Smooth muscle cell (in vitro differentiated cells): ENCODE measurements around the gene NDFIP2. TPM values are rescaled to one million over a fixed set of nuclear protein-coding genes. Genes with fewer than 3 reads are reported as not detected.

ENCODE experiments used
- DNase-seq: peaks from one replicate; lab custom pipeline; 2025; ENCODE audit not compliant: unreplicated experiment; lab: John Stamatoyannopoulos, UW
- H2AFZ ChIP-seq: fragments of 200-600 bp; sonication (generic); 2 replicates; pipeline ENCODE4 v1.6.0; 2016; ENCODE audit warnings: antibody characterized with exemption, low read depth, mild to moderate bottlenecking
- H3F3A ChIP-seq: fragments of 200-600 bp; sonication (generic); 2 replicates; pipeline ENCODE4 v1.6.0; 2017; ENCODE audit warnings: antibody characterized with exemption, low read depth
- H3K27ac ChIP-seq: fragments of 200-600 bp; sonication (generic); 2 replicates; pipeline ENCODE4 v1.5.1; 2016; ENCODE audit warnings: low read depth, mild to moderate bottlenecking
- H3K27me3 ChIP-seq: fragments of 200-600 bp; sonication (generic); 2 replicates; pipeline ENCODE4 v1.6.1; 2016; ENCODE audit warnings: low read depth, mild to moderate bottlenecking
- H3K36me3 ChIP-seq: fragments of 200-600 bp; sonication (generic); 2 replicates; pipeline ENCODE4 v1.5.1; 2016; ENCODE audit warnings: low read depth
- H3K4me1 ChIP-seq: fragments of 200-600 bp; sonication (generic); 2 replicates; pipeline ENCODE4 v1.5.1; 2016; ENCODE audit warnings: low read depth
- H3K4me2 ChIP-seq: fragments of 200-600 bp; sonication (generic); 2 replicates; pipeline ENCODE4 v1.6.0; 2016; ENCODE audit warnings: mild to moderate bottlenecking
- H3K4me3 ChIP-seq: fragments of 200-600 bp; sonication (generic); 2 replicates; pipeline ENCODE4 v1.5.1; 2016; ENCODE audit warnings: mild to moderate bottlenecking
- H3K79me2 ChIP-seq: fragments of 200-600 bp; sonication (generic); 2 replicates; pipeline ENCODE4 v1.6.0; 2016; ENCODE audit warnings: low read depth, mild to moderate bottlenecking
- H3K9ac ChIP-seq: fragments of 200-600 bp; sonication (generic); 2 replicates; pipeline ENCODE4 v1.6.0; 2016; ENCODE audit warnings: low read depth
- H3K9me3 ChIP-seq: fragments of 200-600 bp; sonication (generic); replicated peaks from 2 replicates; pipeline ENCODE4 v1.5.1; 2016; ENCODE audit warnings: low read depth
- H4K20me1 ChIP-seq: fragments of 200-600 bp; sonication (generic); 2 replicates; pipeline ENCODE4 v1.6.0; 2016; ENCODE audit warnings: low read depth
- CTCF ChIP-seq: fragments of 200-600 bp; sonication (generic); IDR thresholded peaks from 2 replicates; pipeline ENCODE4 v1.5.1; 2017; ENCODE audit warnings: borderline replicate concordance, mild to moderate bottlenecking, antibody characterized with exemption; ENCODE audit not compliant: insufficient read depth, poor library complexity, severe bottlenecking
- WGBS: methylation state at CpG from one replicate; pipeline ENCODE4 v1.1.7; 2016; ENCODE audit warnings: low lambda C conversion rate; 5-methylcytosine and 5-hydroxymethylcytosine counted together
- polyA plus RNA-seq: library from polyadenylated mRNA; unstranded; fragments of >200 nt; fragmentation: Nextera tagmentation; extraction: Ambion mirVana; gene quantifications from 2 replicates; pipeline ENCODE4 v1.2.1, GENCODE V29; 2016
- total RNA-seq: library from RNA; depleted of rRNA; stranded (reverse); fragments of >200 nt; gene quantifications from 2 replicates; pipeline ENCODE4 v1.2.3, GENCODE V29; 2014

The NDFIP2 gene
- total and polyA plus RNA-seq, 2 experiments from 2014 or later = 34.0 to 75.6 TPM

- Histone ChIP-seq H3K4me3 (no peak overlapping the region), H3K4me1 (peaks cover 11% of the 10 kb centered on the region), H3K27ac (no peak overlapping the region), H3K4me2 (no peak overlapping the region), H3K9ac (no peak overlapping the region), H3F3A (no peaks in the 10 kb centered on the region), H2AFZ (no peak overlapping the region), H4K20me1 (no peaks in the 10 kb centered on the region), H3K79me2 (no peaks in the 10 kb centered on the region), H3K36me3 (no peaks in the 10 kb centered on the region), H3K9me3 (no peaks in the 10 kb centered on the region), H3K27me3 (no peaks in the 10 kb centered on the region)
- DNase-seq = no peak
- TF ChIP-seq CTCF = no peak
- WGBS = 78% methylated on average over 1 of the region's 1 CpG
Observed at GRCh38 chr13:79442221-79442620, 38.7 kb upstream of the NDFIP2 start.

- Histone ChIP-seq H3K4me3 (no peak overlapping the region), H3K79me2 (no peaks in the 10 kb centered on the region), H2AFZ (no peak overlapping the region), H3K9me3 (no peaks in the 10 kb centered on the region), H3K27me3 (no peaks in the 10 kb centered on the region), H4K20me1 (no peaks in the 10 kb centered on the region), H3K27ac (no peak overlapping the region), H3K4me2 (no peak overlapping the region), H3K36me3 (no peaks in the 10 kb centered on the region), H3K9ac (no peak overlapping the region), H3K4me1 (peaks cover 16% of the 10 kb centered on the region), H3F3A (no peaks in the 10 kb centered on the region)
- no peak for DNase-seq
- WGBS = 59% methylated on average over 3 of the region's 3 CpGs
- TF ChIP-seq CTCF = no peak
Observed at GRCh38 chr13:79442706-79443105, 38.2 kb upstream of the NDFIP2 start.

GRCh38 chr13:79445968-79446645 lies 34.8 kb upstream of the NDFIP2 start:
- Histone ChIP-seq H3K36me3 (no peaks in the 10 kb centered on the region), H4K20me1 (no peaks in the 10 kb centered on the region), H3K27me3 (no peaks in the 10 kb centered on the region), H3F3A (no peaks in the 10 kb centered on the region), H3K9ac (no peak overlapping the region), H2AFZ (no peak overlapping the region), H3K4me2 (no peak overlapping the region), H3K4me3 (no peak overlapping the region), H3K79me2 (no peaks in the 10 kb centered on the region), H3K4me1 (peaks cover 16% of the 10 kb centered on the region), H3K27ac (no peak overlapping the region), H3K9me3 (no peaks in the 10 kb centered on the region)
- 81% methylated on average over 11 of the region's 11 CpGs for WGBS
- TF ChIP-seq CTCF = no peak
- no peak for DNase-seq

GRCh38 chr13:79447141-79447540 lies 33.8 kb upstream of the NDFIP2 start:
- no peaks in the 10 kb centered on the region for H3K27me3 ChIP-seq
- DNase-seq = no peak
- peaks cover 21% of the 10 kb centered on the region for H3K4me1 ChIP-seq
- H2AFZ ChIP-seq = no peak overlapping the region
- H3K9ac ChIP-seq = no peak overlapping the region
- H4K20me1 ChIP-seq = no peaks in the 10 kb centered on the region
- H3K4me2 ChIP-seq = no peak overlapping the region
- TF ChIP-seq CTCF = no peak
- H3K4me3 ChIP-seq = no peak overlapping the region
- H3K36me3 ChIP-seq = no peaks in the 10 kb centered on the region
- no peaks in the 10 kb centered on the region for H3K9me3 ChIP-seq
- WGBS = 34% methylated on average over 4 of the region's 4 CpGs
- no peaks in the 10 kb centered on the region for H3K79me2 ChIP-seq
- H3K27ac ChIP-seq = no peak overlapping the region
- peaks cover 4% of the 10 kb centered on the region for H3F3A ChIP-seq
